Heart left ventricle (tissue), 16 donors: Measurements from ENCODE around the gene PEX3. TPM values are rescaled to one million over a fixed set of nuclear protein-coding genes. Genes with fewer than 3 reads are reported as not detected.

Experiments
- ATAC-seq, 4 donors: fragments of 200-7000 bp; cut with Tn5 transposase; one replicate each; pipeline ENCODE4 v1.9.1; 2020 to 2022; ENCODE audit warnings: moderate library complexity in 4 of 4, mild to moderate bottlenecking in 3 of 4, moderate number of reproducible peaks in 1 of 4
- DNase-seq, 5 donors: peaks; one replicate each; pipeline ENCODE4 v3.0.0-alpha.2; 2020
- H3K27ac ChIP-seq, 12 donors: fragments of 200-600 bp; sonication (generic) in 4 of 12; one replicate each; pipeline versions ENCODE4 v1.5.0 to v1.8.0; 2016 to 2022; ENCODE audit warnings: mild to moderate bottlenecking in 2 of 12
- H3K27me3 ChIP-seq, 9 donors: fragments of 200-600 bp; sonication (generic) in 2 of 9; one replicate each; pipeline versions ENCODE4 v1.5.1 to v1.8.0; 2016 to 2022; ENCODE audit warnings: mild to moderate bottlenecking in 3 of 9
- H3K36me3 ChIP-seq, 9 donors: fragments of 200-600 bp; sonication (generic) in 2 of 9; one replicate each; pipeline versions ENCODE4 v1.5.0 to v1.8.0; 2018 to 2022; ENCODE audit warnings: mild to moderate bottlenecking in 2 of 9
- H3K4me1 ChIP-seq, 12 donors: fragments of 200-600 bp; sonication (generic) in 4 of 12; one replicate each; pipeline versions ENCODE4 v1.5.0 to v1.8.0; 2016 to 2022; ENCODE audit warnings: mild to moderate bottlenecking in 3 of 12
- H3K4me3 ChIP-seq, 12 donors: fragments of 200-600 bp; sonication (generic) in 4 of 12; one replicate each; pipeline versions ENCODE4 v1.5.0 to v1.8.0; 2017 to 2022; ENCODE audit warnings: mild to moderate bottlenecking in 9 of 12, moderate library complexity in 4 of 12
- H3K9me3 ChIP-seq, 12 donors: fragments of 200-600 bp; sonication (generic) in 4 of 12; one replicate each; pipeline versions ENCODE4 v1.5.0 to v1.8.0; 2016 to 2022; ENCODE audit warnings: mild to moderate bottlenecking in 1 of 12
- CTCF ChIP-seq, 12 donors: fragments of 200-600 bp; sonication (generic) in 4 of 12; IDR thresholded peaks; one replicate each; pipeline versions ENCODE4 v1.5.0 to v1.8.0; 2018 to 2022; ENCODE audit warnings: antibody characterized with exemption in 12 of 12, mild to moderate bottlenecking in 5 of 12
- POLR2A ChIP-seq, 2 donors: fragments of 450-650 bp; IDR thresholded peaks; one replicate each; pipeline ENCODE4 v1.6.1; 2017; ENCODE audit warnings: antibody characterized with exemption in 2 of 2, mild to moderate bottlenecking in 2 of 2, moderate library complexity in 2 of 2
- WGBS, 4 donors: extraction: QIAGEN DNeasy Blood & Tissue Kit in 2 of 4; methylation state at CpG; one replicate each; pipeline versions ENCODE4 v1.1.5 to v1.1.7; 2013 to 2018; 5-methylcytosine and 5-hydroxymethylcytosine counted together
- intact Hi-C, 10 donors: fragments of 100-400 bp; cut with DNase I; formaldehyde crosslinking; loops; one replicate each; pipeline versions ENCODE4 v1.11.1 to v1.14.2; 2022
- polyA plus RNA-seq, 2 donors: library from polyadenylated mRNA; stranded (reverse); fragments of 200-250 nt; gene quantifications; one replicate each; pipeline ENCODE4 v1.2.3, GENCODE V29; 2013
- total RNA-seq, 9 donors: library from RNA; depleted of rRNA in 2 of 9; stranded (reverse); fragments of >200 nt in 2 of 9; fragmentation: NEBNext Ultra II Directional in 3 of 9; extraction: Animal tissue kit (Norgen Biotek cat#: 25700) in 3 of 9; gene quantifications; one replicate each; pipeline versions ENCODE4 v1.1.0 to v1.2.4, GENCODE V29; 2016 to 2023
- donor health status: ischemic (EF 13 %, LVEDD 7.1; RV severe dilation, severe dysfunction).
- donor health status: healthy with polysubstance abuse.
- donor health status: DM: no; HTN: yes; CAD: no.
- donor health status: DM: no; HTN: no; CAD: no.
- donor health status: ischemic (EF 25% LVEDD 6.9; RV normal size, moderate dysfunction).
- donor health status: ischemic (EF 25% LVEDD 5.7; RV mildly dilated, moderate dysfunction).
- donor health status: healthy.
- donor health status: DM: yes; HTN: yes; CAD: no.
- donor health status: ischemic (EF 35%, LVEDD 5.7; RV mildly dilated, moderate dysfunction).
- donor health status: nonischemic (EF 11% LVEDD 7.7; RV severe dilation, severe dysfunction).
- donor health status: DM: yes; HTN: yes; CAD: no.
- donor health status: PGD.
- donor health status: ischemic (EF 29% LVEDD 5.4; RV normal size, mild dysfunction).
- donor health status: nonischemic (EF 23%, LVEDD 6.1; RV moderate dilation, normal function).

PEX3 gene
- total and polyA plus RNA-seq, 11 donors: 6.4 to 24.9 (median 20.4) TPM

- intact Hi-C loops: no loop called here
- no peaks in the 10 kb centered on the region for H3K27me3 ChIP-seq
- no peaks in the 10 kb centered on the region for H3K4me1 ChIP-seq
- no peak overlapping the region for H3K4me3 ChIP-seq
- H3K36me3 ChIP-seq: peaks cover 0 to 90% (median 81%) of the 10 kb centered on the region in 9 donors
- DNase-seq (no peak), ATAC-seq (no peak)
- H3K9me3 ChIP-seq: no peaks in the 10 kb centered on the region
- 91 to 96% (median 92%) methylated on average over 1 of the region's 1 CpG for WGBS, 4 donors
- TF ChIP-seq CTCF (IDR thresholded peaks at IDR 0.05): no peak
- TF ChIP-seq POLR2A (IDR thresholded peaks at IDR 0.05): no peak
- H3K27ac ChIP-seq: no peak overlapping the region
Measured at GRCh38 chr6:143476545-143476944, 25.9 kb downstream of the PEX3 start.

GRCh38 chr6:143478479-143479062 is 28.0 kb downstream of the PEX3 start:
- no peak for ATAC-seq
- Histone ChIP-seq H3K36me3 (peaks cover 0 to 74% (median 61%) of the 10 kb centered on the region in 9 donors), H3K27ac (no peak overlapping the region), H3K27me3 (no peaks in the 10 kb centered on the region), H3K9me3 (no peaks in the 10 kb centered on the region), H3K4me1 (no peaks in the 10 kb centered on the region), H3K4me3 (no peak overlapping the region)
- TF ChIP-seq POLR2A (IDR thresholded peaks at IDR 0.05) (no peak), CTCF (IDR thresholded peaks at IDR 0.05) (no peak)
- 92 to 96% (median 93%) methylated on average over 3 of the region's 3 CpGs for WGBS, 4 donors
- intact Hi-C loops: no loop called here
- no peak for DNase-seq

GRCh38 chr6:143482593-143482992 is 32.0 kb downstream of the PEX3 start:
- Histone ChIP-seq H3K4me3 (no peak overlapping the region), H3K27ac (no peak overlapping the region), H3K27me3 (no peaks in the 10 kb centered on the region), H3K36me3 (peaks cover 0 to 51% (median 27%) of the 10 kb centered on the region in 9 donors), H3K4me1 (no peaks in the 10 kb centered on the region), H3K9me3 (no peaks in the 10 kb centered on the region)
- intact Hi-C loops: no loop called here
- DNase-seq: no peak
- no peak for ATAC-seq
- 66 to 97% (median 84%) methylated on average over 2 of the region's 2 CpGs for WGBS, 4 donors
- TF ChIP-seq POLR2A (IDR thresholded peaks at IDR 0.05) (no peak), CTCF (IDR thresholded peaks at IDR 0.05) (no peak)

GRCh38 chr6:143485967-143486366 is 35.4 kb downstream of the PEX3 start:
- Histone ChIP-seq H3K9me3 (no peaks in the 10 kb centered on the region), H3K4me1 (no peaks in the 10 kb centered on the region), H3K4me3 (no peak overlapping the region), H3K27me3 (no peaks in the 10 kb centered on the region), H3K36me3 (peaks cover 0 to 27% (median under 1%) of the 10 kb centered on the region in 9 donors), H3K27ac (no peak overlapping the region)
- 80 to 85% (median 84%) methylated on average over 2 of the region's 2 CpGs for whole genome bisulfite sequencing, 4 donors
- TF ChIP-seq POLR2A (IDR thresholded peaks at IDR 0.05): no peak
- no peak for TF ChIP-seq CTCF (IDR thresholded peaks at IDR 0.05)
- DNase-seq: no peak
- ATAC-seq: no peak
- intact Hi-C loops: no loop called here
